ENCODE results near the gene AFM.

GRCh38 chr4:73539386-73539785 is 57.8 kb downstream of the AFM start:
- TF ChIP-seq POLR2A (IDR thresholded peaks at IDR 0.05; ENCODE audit: low read depth, low read length) = no peak
- no peak for TF ChIP-seq POLR2AphosphoS5 (IDR thresholded peaks at IDR 0.05; ENCODE audit: low read depth, low read length)
- no peak for TF ChIP-seq POU2F2 (IDR thresholded peaks at IDR 0.05; ENCODE audit: low read depth, low read length)
- TF ChIP-seq SPI1 (IDR thresholded peaks at IDR 0.05; ENCODE audit: low read depth, low read length) = no peak
- TF ChIP-seq TAF1 (IDR thresholded peaks at IDR 0.05; ENCODE audit: low read depth, low read length) = no peak
